WTC11 (cell line): Measurements from ENCODE around the gene JMJD6. TPM values are rescaled to one million over a fixed set of nuclear protein-coding genes. Genes with fewer than 3 reads are reported as not detected.

Experiments used
- E2F1 ChIP-seq: sonication (generic); formaldehyde crosslinking; IDR thresholded peaks from 2 replicates; pipeline ENCODE4 v1.8.0; 2022; ENCODE audit warnings: mild to moderate bottlenecking, missing genetic modification reagents
- MXD4 ChIP-seq: fragments of 250-450 bp; sonication (Bioruptor Pico); IDR thresholded peaks from 2 replicates; pipeline ENCODE4 v1.8.0; 2021; ENCODE audit warnings: mild to moderate bottlenecking, moderate library complexity, borderline replicate concordance
- NR1H2 ChIP-seq: sonication (generic); formaldehyde crosslinking; IDR thresholded peaks from 2 replicates; pipeline ENCODE4 v1.9.0; 2021; ENCODE audit warnings: mild to moderate bottlenecking, moderate library complexity, missing genetic modification reagents
- SP1 ChIP-seq: sonication (generic); formaldehyde crosslinking; conservative IDR thresholded peaks from 2 replicates; pipeline ENCODE4 v1.8.1; 2022; ENCODE audit warnings: missing genetic modification reagents
- microRNA-seq: library from miRNA; unstranded; fragments of <30 nt; microRNA quantifications from one replicate; pipeline ENCODE4 v1.2.0, GENCODE V29; 2022; ENCODE audit warnings: borderline number of aligned reads
- total RNA-seq: library from RNA; stranded (reverse); gene quantifications from 3 replicates; pipeline ENCODE4 v1.2.3, GENCODE V29; 2021

The JMJD6 gene
- total RNA-seq, 1 experiment from 2014 or later: 21.6 TPM

DNA sequence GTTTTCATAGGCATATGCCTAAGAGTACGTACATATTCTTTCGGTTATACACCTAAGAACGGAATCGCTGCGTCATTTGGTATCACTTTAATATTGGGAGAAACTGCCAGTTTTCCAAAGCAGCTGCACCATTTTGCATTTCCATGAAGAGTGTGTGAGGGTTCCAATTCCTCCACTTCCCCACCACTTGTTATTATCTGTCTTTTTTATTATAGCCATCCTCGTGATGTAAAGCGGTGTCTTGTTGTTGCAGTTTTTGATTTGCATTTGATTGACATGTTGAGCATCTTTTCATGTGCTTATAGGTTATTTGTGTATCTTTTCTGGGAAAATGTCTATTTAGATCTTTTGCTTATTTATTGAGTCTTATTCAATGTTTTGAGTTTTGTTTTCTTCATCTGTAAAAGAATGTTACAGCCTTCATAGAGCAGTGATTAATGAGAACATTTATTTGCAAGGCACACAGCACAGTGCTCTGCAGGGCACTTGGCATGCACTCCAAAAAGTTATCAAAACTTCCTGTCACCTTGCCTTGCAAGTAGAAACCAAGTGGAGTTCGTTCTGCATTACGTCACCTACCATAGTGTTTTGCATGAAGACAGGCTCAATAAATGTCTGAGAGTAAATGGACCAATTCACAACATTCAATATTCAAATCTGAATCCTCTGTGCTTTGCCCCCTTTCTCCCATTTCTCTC is 56.2 kb downstream of the JMJD6 start (continued):
- TF ChIP-seq E2F1: no peak
- TF ChIP-seq NR1H2 (CRISPR knock-in tag): no peak
- TF ChIP-seq MXD4 (CRISPR knock-in tag): no peak
- TF ChIP-seq SP1 (CRISPR knock-in tag): no peak

Small RNA genes lying within 50 kb of the gene (microRNA-seq; reads per million reads assigned to microRNA genes)
- 1.4 reads per million for gene MIR636

Other genes with a start within 250 kb of the JMJD6 start
- gene RHBDF2, start 225.2 kb downstream of the JMJD6 start, total RNA-seq: 28.6 to 33.0 TPM (median 31.5 TPM) in 3 replicates
- 3.6 to 5.3 TPM (median 5.1 TPM) in 3 replicates for gene CYGB, start 188.9 kb downstream of the JMJD6 start, total RNA-seq
- 2.7 to 4.5 TPM (median 4.0 TPM) in 3 replicates for gene PRCD, start 186.6 kb downstream of the JMJD6 start, total RNA-seq
- gene ST6GALNAC2, start 140.7 kb downstream of the JMJD6 start, total RNA-seq: 0.30 TPM in 1 of 3 replicates, not detected in the others
- gene ST6GALNAC1, start 82.8 kb downstream of the JMJD6 start, total RNA-seq: 0.13 to 0.37 TPM (median 0.16 TPM) in 3 replicates
- gene MXRA7, start 15.6 kb downstream of the JMJD6 start, total RNA-seq: 46.5 to 53.7 TPM (median 48.2 TPM) in 3 replicates
- gene METTL23, start 233 bp upstream of the JMJD6 start, total RNA-seq: 43.3 to 48.5 TPM (median 48.3 TPM) in 3 replicates
- 355 to 410 TPM (median 407 TPM) in 3 replicates for gene SRSF2, start 10.7 kb upstream of the JMJD6 start, total RNA-seq
- 16.6 to 26.4 TPM (median 24.1 TPM) in 3 replicates for gene MFSD11, start 11.5 kb upstream of the JMJD6 start, total RNA-seq
- gene MGAT5B, start 141.8 kb upstream of the JMJD6 start, total RNA-seq: 11.5 to 12.0 TPM (median 11.6 TPM) in 3 replicates